ENCODE measurements around the gene SLC17A9.

DNA sequence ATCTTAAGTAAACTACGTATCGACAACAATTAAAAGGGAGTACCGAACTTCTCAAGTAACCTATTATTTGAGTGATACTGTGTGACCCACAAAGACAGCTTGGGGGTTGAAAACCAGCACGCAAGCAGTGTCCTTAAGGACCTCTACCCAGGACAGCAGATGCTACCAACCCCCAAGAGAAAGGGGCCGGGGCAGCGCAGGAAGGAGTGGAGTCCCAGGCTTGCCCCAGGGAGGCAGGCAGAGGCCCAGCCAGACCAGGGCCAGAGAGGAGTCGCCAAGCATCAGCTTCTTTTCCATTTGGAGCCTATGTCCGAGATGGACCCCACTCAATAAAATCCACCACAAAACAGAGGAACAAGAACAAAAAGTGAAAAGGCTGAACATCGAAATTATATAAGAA lies 38.1 kb upstream of the SLC17A9 start:
- TF ChIP-seq CTCF (IDR thresholded peaks at IDR 0.05 in 8 of 11, conservative IDR thresholded peaks at IDR 0.05 in 3 of 11), result no peak
- no peak for TF ChIP-seq POLR2A (IDR thresholded peaks at IDR 0.05)
- no peak for TF ChIP-seq POLR2AphosphoS5 (IDR thresholded peaks at IDR 0.05)

Measured in spleen (tissue), 7 donors.